Keratinocyte (primary cell): Measurements from ENCODE around the gene CPLANE2. TPM values are rescaled to one million over a fixed set of nuclear protein-coding genes. Genes with fewer than 3 reads are reported as not detected.

Experiments used
- DNase-seq: peaks from one replicate; pipeline ENCODE4 v3.0.0-alpha.2; 2011; ENCODE audit warnings: low read depth, missing footprints, low spot score
- FAIRE-seq: peaks from 2 replicates; lab custom pipeline; 2011; peaks lifted over from hg19 to GRCh38; lab: Jason Lieb, UNC
- H2AFZ ChIP-seq: 2 replicates; pipeline ENCODE4 v1.6.0; 2012; ENCODE audit warnings: low read length, control low read depth, inconsistent platforms; ENCODE audit not compliant: control insufficient read depth
- H3K27ac ChIP-seq: 2 replicates; pipeline ENCODE4 v1.5.1; 2011; ENCODE audit warnings: low read length; ENCODE audit not compliant: control insufficient read depth, insufficient read depth
- H3K27me3 ChIP-seq: 3 replicates; pipeline ENCODE4 v1.6.0; 2011; ENCODE audit warnings: low read length; ENCODE audit not compliant: control insufficient read depth, insufficient read depth; ENCODE audit errors: extremely low read depth
- H3K36me3 ChIP-seq, 2 experiments: 2 replicates in 1 of 2; 3 replicates in 1 of 2; pipeline ENCODE4 v1.5.1; 2011; ENCODE audit warnings: low read length in 2 of 2, mild to moderate bottlenecking in 1 of 2; ENCODE audit not compliant: control insufficient read depth in 2 of 2, insufficient read depth in 2 of 2; ENCODE audit errors: extremely low read depth in 1 of 2
- H3K4me1 ChIP-seq: 3 replicates; pipeline ENCODE4 v1.5.1; 2011; ENCODE audit warnings: low read length; ENCODE audit not compliant: control insufficient read depth, insufficient read depth; ENCODE audit errors: extremely low read depth
- H3K4me2 ChIP-seq: 3 replicates; pipeline ENCODE4 v1.6.0; 2011; ENCODE audit warnings: low read depth, low read length; ENCODE audit not compliant: control insufficient read depth, insufficient read depth; ENCODE audit errors: extremely low read depth
- H3K4me3 ChIP-seq, 3 experiments: fragments of 200-600 bp in 1 of 3; sonication (generic) in 1 of 3; 2 replicates in 2 of 3; 3 replicates in 1 of 3; pipeline ENCODE4 v1.5.1; 2011 to 2016; ENCODE audit warnings: low read length in 3 of 3, mild to moderate bottlenecking in 3 of 3, control low read depth in 2 of 3, inconsistent platforms in 1 of 3, low read depth in 1 of 3, mixed read lengths in 1 of 3, mixed run types in 1 of 3, moderate library complexity in 1 of 3; ENCODE audit not compliant: control insufficient read depth in 2 of 3, insufficient read depth in 2 of 3; ENCODE audit errors: extremely low read depth in 1 of 3
- H3K79me2 ChIP-seq: 2 replicates; pipeline ENCODE4 v1.6.0; 2012; ENCODE audit warnings: low read length; ENCODE audit not compliant: control insufficient read depth, insufficient read depth
- H3K9ac ChIP-seq: 3 replicates; pipeline ENCODE4 v1.6.0; 2011; ENCODE audit warnings: low read length; ENCODE audit not compliant: control insufficient read depth, insufficient read depth; ENCODE audit errors: extremely low read depth
- H3K9me1 ChIP-seq: 3 replicates; pipeline ENCODE4 v1.6.0; 2011; ENCODE audit warnings: low read length; ENCODE audit not compliant: control insufficient read depth, insufficient read depth; ENCODE audit errors: extremely low read depth
- H3K9me3 ChIP-seq: 2 replicates; pipeline ENCODE4 v1.5.1; 2012; ENCODE audit warnings: low read depth, low read length; ENCODE audit not compliant: control insufficient read depth
- H4K20me1 ChIP-seq: 3 replicates; pipeline ENCODE4 v1.6.0; 2011; ENCODE audit warnings: low read length; ENCODE audit not compliant: control insufficient read depth, insufficient read depth; ENCODE audit errors: extremely low read depth
- EZH2 ChIP-seq: IDR thresholded peaks from one replicate; pipeline ENCODE4 v1.6.1; 2012; ENCODE audit warnings: inconsistent platforms, mild to moderate bottlenecking, low read length, moderate library complexity
- dilution Hi-C: fragments of 300-500 bp; cut with MboI; formaldehyde crosslinking; loops from one replicate; pipeline ENCODE4 v1.7.0; 2020; ENCODE audit warnings: low sequenced_read_pairs; ENCODE audit not compliant: extremely low pct_ligation_motif_present
- polyA plus RNA-seq, 5 experiments: library from polyadenylated mRNA; depleted of rRNA in 3 of 5; stranded (reverse) in 3 of 5; stranded (forward) in 1 of 5; unstranded in 1 of 5; fragments of >200 nt; gene quantifications; 1 replicate in 1 of 5; 2 replicates in 3 of 5; 3 replicates in 1 of 5; pipeline versions ENCODE4 v1.2.1 to v1.2.3, GENCODE V29; 2011 to 2012; ENCODE audit warnings: missing spikeins in 2 of 5, low read depth in 1 of 5, low replicate concordance in 1 of 5
- TF ChIP-seq, protein P1 (sequence below), 3 experiments: IDR thresholded peaks in 1 of 3; conservative IDR thresholded peaks in 1 of 3; optimal IDR thresholded peaks in 1 of 3; 2 replicates in 2 of 3; 3 replicates in 1 of 3; pipeline versions ENCODE3 to v1.5.1; 2011; ENCODE audit warnings: low read length in 3 of 3, mild to moderate bottlenecking in 3 of 3, moderate library complexity in 2 of 3, control low read depth in 1 of 3, inconsistent platforms in 1 of 3; ENCODE audit not compliant: insufficient read depth in 2 of 3; ENCODE audit errors: extremely low read depth in 1 of 3

CPLANE2 gene
- polyA plus RNA-seq, 1 donor (not counting 4 experiments of a cell fraction or from before 2014, with no cell fraction given), result 2.5 TPM

DNA sequence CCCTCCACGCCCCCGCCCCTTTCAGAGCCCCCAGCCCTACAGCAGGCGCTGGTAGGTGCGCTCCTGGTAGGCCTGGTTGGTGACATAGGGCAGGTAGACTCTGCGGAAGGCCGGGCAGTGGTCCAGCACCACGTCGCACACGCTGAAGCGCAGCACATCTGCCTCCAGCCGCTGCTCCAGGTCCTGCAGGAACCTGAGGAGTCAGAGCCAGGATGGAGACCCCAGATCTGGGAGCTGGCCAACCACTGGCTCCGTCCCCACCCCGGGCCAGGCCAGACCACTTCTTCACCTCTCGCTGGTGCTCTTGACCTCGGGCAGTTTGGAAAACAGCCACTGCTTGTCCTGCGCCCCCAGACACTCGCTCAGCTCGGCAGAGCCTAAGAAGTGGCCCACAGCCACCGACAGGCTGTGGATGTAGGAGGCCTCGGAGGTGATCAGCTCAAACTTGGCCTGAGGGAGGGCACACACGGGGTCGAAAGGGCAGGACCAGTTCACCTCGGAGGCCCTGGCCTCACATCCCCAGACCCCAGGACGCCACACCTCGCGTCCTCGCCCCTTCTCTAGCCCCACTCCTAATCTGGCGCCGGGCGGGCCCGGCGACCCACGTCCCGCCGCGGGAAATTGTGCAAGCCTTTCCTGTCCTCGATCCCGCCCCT is 31.0 kb downstream of the CPLANE2 start:
- H3K4me3 ChIP-seq, result peak overlapping the region; percentile 32 to 59 (median 58)
- no peaks in the 10 kb centered on the region for H3K9me3 ChIP-seq
- TF ChIP-seq, protein P1, sequence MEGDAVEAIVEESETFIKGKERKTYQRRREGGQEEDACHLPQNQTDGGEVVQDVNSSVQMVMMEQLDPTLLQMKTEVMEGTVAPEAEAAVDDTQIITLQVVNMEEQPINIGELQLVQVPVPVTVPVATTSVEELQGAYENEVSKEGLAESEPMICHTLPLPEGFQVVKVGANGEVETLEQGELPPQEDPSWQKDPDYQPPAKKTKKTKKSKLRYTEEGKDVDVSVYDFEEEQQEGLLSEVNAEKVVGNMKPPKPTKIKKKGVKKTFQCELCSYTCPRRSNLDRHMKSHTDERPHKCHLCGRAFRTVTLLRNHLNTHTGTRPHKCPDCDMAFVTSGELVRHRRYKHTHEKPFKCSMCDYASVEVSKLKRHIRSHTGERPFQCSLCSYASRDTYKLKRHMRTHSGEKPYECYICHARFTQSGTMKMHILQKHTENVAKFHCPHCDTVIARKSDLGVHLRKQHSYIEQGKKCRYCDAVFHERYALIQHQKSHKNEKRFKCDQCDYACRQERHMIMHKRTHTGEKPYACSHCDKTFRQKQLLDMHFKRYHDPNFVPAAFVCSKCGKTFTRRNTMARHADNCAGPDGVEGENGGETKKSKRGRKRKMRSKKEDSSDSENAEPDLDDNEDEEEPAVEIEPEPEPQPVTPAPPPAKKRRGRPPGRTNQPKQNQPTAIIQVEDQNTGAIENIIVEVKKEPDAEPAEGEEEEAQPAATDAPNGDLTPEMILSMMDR (optimal IDR thresholded peaks at IDR 0.05 in 1 of 3, IDR thresholded peaks at IDR 0.05 in 1 of 3, conservative IDR thresholded peaks at IDR 0.05 in 1 of 3; ENCODE audit: extremely low read depth in 1 of 3, insufficient read depth in 2 of 3, low read length in 3 of 3), result no peak
- no peak for TF ChIP-seq EZH2
- H2AFZ ChIP-seq, result peak overlapping the region; percentile 76
- peaks cover 17% of the 10 kb centered on the region for H3K4me1 ChIP-seq
- peak overlapping the region; percentile 55 for H3K9ac ChIP-seq
- no peaks in the 10 kb centered on the region for H4K20me1 ChIP-seq
- H3K4me2 ChIP-seq, result peak overlapping the region; percentile 76
- dilution Hi-C loops, result no loop called here
- peaks cover 3 to 7% of the 10 kb centered on the region in 2 experiments for H3K36me3 ChIP-seq
- H3K79me2 ChIP-seq, result no peaks in the 10 kb centered on the region
- peak overlapping the region; percentile 51 for H3K27ac ChIP-seq
- FAIRE-seq (no peak), DNase-seq (no peak)
- H3K27me3 ChIP-seq, result no peaks in the 10 kb centered on the region
- H3K9me1 ChIP-seq, result no peaks in the 10 kb centered on the region

DNA sequence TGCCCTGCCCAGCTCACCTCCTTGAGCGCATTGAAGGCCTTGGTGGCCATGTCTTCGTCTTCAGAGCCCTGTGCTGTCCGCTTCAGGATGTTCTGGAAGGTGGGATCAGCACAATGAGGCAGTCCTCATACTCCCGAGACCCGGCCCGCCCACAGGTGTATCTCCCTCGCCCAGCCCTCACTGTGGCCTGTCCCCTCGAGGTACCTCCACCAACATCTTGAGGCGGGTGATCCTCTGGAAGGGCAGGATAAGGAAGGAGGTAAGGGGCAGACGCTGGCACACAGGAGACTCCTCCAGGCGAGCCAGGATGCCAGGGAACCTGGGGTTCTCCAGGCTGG is 31.7 kb downstream of the CPLANE2 start:
- H3K9ac ChIP-seq, result no peak overlapping the region
- DNase-seq, result no peak
- H3K9me1 ChIP-seq, result no peaks in the 10 kb centered on the region
- no peak for TF ChIP-seq EZH2
- TF ChIP-seq, protein P1 (optimal IDR thresholded peaks at IDR 0.05 in 1 of 3, IDR thresholded peaks at IDR 0.05 in 1 of 3, conservative IDR thresholded peaks at IDR 0.05 in 1 of 3; ENCODE audit: extremely low read depth in 1 of 3, insufficient read depth in 2 of 3, low read length in 3 of 3), result peak in 1 of 3 experiments; percentile 12
- H3K4me2 ChIP-seq, result no peak overlapping the region
- dilution Hi-C loops, result no loop called here
- H3K79me2 ChIP-seq, result no peaks in the 10 kb centered on the region
- H3K27ac ChIP-seq, result no peak overlapping the region
- peaks cover 17% of the 10 kb centered on the region for H3K4me1 ChIP-seq
- no peak overlapping the region for H3K4me3 ChIP-seq
- peaks cover 3 to 7% of the 10 kb centered on the region in 2 experiments for H3K36me3 ChIP-seq
- FAIRE-seq, result no peak
- no peaks in the 10 kb centered on the region for H3K27me3 ChIP-seq
- no peaks in the 10 kb centered on the region for H3K9me3 ChIP-seq
- no peaks in the 10 kb centered on the region for H4K20me1 ChIP-seq
- no peak overlapping the region for H2AFZ ChIP-seq
